Mucosa of descending colon (tissue), 3 donors: ENCODE results near the gene C1QTNF9B. TPM values are rescaled to one million over a fixed set of nuclear protein-coding genes. Genes with fewer than 3 reads are reported as not detected.
"Not testable (repeated sequence)": the region's sequence is repeated elsewhere in the genome, so short reads cannot be mapped to it uniquely, and the experiment has no call there.

ENCODE experiments used
- ATAC-seq: fragments of 200-7000 bp; cut with Tn5 transposase; one replicate; pipeline ENCODE4 v1.9.1; 2020; ENCODE audit warnings: mild to moderate bottlenecking, moderate library complexity
- DNase-seq, 3 donors: peaks; one replicate each; pipeline ENCODE4 v3.0.0-alpha.2; 2020
- H3K36me3 ChIP-seq: fragments of 200-600 bp; one replicate; pipeline ENCODE4 v1.8.0; 2021; ENCODE audit warnings: low read depth, mild to moderate bottlenecking
- H3K4me1 ChIP-seq: fragments of 200-600 bp; one replicate; pipeline ENCODE4 v1.8.0; 2021; ENCODE audit warnings: low read depth, mild to moderate bottlenecking
- H3K4me3 ChIP-seq: fragments of 200-600 bp; one replicate; pipeline ENCODE4 v1.8.0; 2021; ENCODE audit warnings: mild to moderate bottlenecking
- H3K9me3 ChIP-seq: fragments of 200-600 bp; one replicate; pipeline ENCODE4 v1.8.0; 2021; ENCODE audit warnings: mild to moderate bottlenecking
- intact Hi-C, 2 donors: fragments of 100-400 bp; cut with DNase I in 1 of 2; cut with micrococcal nuclease in 1 of 2; formaldehyde crosslinking; loops; one replicate each; pipeline versions ENCODE4 v1.11.0 to v1.11.1; 2022; cut with DNase I, micrococcal nuclease
- total RNA-seq, 3 donors: library from RNA; stranded (reverse); fragmentation: NEBNext Ultra II Directional in 2 of 3; extraction: Animal tissue kit (Norgen Biotek cat#: 25700) in 2 of 3; gene quantifications; one replicate each; pipeline versions ENCODE4 v1.2.1 to v1.2.4, GENCODE V29; 2021 to 2023
- TF ChIP-seq, protein P1 (sequence below): fragments of 200-600 bp; IDR thresholded peaks from one replicate; pipeline ENCODE4 v1.8.0; 2022; ENCODE audit warnings: antibody characterized with exemption, mild to moderate bottlenecking
- donor health status: DM: no; HTN: no; CAD: no; lungs with moderate emphysema.
- donor health status: DM: no; HTN: no; CAD: no.
- donor health status: DM: no; HTN: yes; CAD: no.

The C1QTNF9B gene
- total RNA-seq, 3 donors from 2014 or later: 0.32 TPM; not detected in 2

DNA sequence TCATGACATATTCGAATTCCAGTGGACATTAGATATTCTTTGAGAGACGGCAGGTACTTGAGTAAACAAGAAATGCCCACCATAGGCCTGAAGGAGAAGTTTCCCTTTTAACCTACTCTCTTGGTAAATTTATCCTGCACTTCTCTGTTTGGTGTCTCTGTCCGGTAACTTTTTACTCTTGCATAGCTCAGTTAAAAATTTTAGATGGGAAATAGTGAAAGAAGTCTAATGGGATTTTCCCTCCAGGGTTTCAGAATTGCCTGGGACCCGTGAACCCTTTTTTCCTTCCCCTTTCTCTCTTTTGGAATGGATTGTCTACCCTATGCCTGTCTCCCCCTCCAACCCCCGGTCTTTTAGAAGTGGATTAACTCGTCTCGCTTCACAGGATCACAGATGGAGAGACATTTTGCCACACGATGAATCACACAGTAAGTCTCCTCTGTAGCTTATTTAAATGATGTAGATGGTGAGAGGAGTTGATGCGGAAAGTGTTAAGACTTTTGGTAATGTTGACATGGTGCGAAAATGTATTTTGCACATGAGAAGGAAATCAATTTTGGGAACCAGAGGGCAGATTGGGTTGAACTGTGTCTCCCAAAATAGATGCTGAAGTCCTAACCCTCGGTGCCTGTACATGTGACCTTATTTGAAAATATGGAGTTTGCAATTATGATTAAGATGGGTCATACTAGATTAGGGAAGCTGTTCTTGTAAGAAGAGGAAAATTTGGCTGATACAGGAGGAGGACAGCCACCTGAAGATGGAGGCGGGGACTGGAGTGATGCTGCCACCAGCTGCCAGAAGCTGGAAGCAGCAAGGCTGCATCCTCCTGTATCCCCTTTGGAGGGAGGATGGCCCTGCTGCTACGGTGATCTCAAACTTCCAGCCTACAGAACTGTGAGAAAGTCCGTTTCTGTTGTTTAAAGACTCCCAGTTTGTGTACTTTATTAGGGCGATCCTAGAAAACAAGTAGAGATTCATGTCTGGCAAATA lies 7.4 kb downstream of the C1QTNF9B start:
- Histone ChIP-seq H3K36me3 (no peaks in the 10 kb centered on the region), H3K4me3 (peak overlapping the region; percentile 99), H3K9me3 (no peaks in the 10 kb centered on the region), H3K4me1 (peaks cover 11% of the 10 kb centered on the region)
- intact Hi-C loops: no loop called here
- TF ChIP-seq, protein P1, sequence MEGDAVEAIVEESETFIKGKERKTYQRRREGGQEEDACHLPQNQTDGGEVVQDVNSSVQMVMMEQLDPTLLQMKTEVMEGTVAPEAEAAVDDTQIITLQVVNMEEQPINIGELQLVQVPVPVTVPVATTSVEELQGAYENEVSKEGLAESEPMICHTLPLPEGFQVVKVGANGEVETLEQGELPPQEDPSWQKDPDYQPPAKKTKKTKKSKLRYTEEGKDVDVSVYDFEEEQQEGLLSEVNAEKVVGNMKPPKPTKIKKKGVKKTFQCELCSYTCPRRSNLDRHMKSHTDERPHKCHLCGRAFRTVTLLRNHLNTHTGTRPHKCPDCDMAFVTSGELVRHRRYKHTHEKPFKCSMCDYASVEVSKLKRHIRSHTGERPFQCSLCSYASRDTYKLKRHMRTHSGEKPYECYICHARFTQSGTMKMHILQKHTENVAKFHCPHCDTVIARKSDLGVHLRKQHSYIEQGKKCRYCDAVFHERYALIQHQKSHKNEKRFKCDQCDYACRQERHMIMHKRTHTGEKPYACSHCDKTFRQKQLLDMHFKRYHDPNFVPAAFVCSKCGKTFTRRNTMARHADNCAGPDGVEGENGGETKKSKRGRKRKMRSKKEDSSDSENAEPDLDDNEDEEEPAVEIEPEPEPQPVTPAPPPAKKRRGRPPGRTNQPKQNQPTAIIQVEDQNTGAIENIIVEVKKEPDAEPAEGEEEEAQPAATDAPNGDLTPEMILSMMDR: no peak
- ATAC-seq (peak; percentile 26), DNase-seq (no peak)

DNA sequence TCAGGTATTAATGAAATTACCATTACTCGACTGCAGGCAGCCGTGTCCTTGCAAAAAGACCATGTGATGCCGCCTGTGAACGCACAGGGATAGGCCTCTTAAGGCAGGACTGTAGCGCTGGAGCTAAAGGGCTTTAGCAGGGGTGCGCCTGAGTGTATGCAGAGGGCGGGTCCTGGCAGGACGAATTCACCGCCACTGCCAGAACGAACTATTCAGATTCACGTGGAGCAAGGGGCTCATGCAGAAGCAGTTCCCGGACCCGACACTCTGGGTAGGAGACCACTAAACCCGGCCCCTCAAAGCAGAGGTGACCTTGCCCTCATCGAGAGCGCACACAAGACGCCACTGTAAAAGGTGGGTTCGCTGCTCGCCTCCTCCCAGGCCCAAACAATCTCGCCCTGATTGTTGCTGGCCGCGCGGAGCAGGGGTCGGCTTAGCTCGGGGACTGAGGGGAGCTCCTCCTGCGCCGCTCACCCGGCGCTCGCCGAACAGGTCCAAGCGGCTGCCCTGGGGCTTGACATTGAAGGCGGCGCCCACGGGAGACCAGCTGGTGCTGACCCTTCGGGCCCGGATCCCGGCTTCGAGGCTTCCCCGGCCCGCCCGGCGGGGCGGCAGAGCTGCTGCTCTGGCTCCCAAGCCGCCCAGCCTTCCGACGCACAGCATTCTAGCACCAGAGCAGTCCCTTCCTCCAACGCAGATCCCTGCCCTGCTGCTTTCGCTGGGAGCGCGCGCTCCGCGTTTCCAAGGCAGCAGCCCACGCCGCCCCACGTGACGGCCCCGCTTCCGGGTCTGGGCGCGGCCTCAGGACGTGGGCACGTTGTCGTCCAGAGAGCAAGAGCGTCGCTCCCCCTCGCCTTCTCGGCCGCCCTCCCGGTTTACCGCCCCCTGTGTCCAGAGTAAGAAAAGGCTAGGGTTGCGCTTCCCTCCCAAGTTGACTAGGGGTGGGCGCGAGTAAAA lies 8.4 kb downstream of the C1QTNF9B start, which contains the start of gene MIPEP:
MIPEP (minus strand) TSS at position 743 of the 957 bp plus-strand sequence; CDS start at position 663, 80 bp downstream.
- intact Hi-C loops: no loop called here
- TF ChIP-seq, protein P1: peak; percentile 47
- peak; percentile 97 for ATAC-seq
- H3K4me3 ChIP-seq: peak within 1 kb of the TSS; percentile 99
- H3K4me1 ChIP-seq: peaks cover 11% of the 10 kb centered on the region
- no peaks in the 10 kb centered on the region for H3K36me3 ChIP-seq
- peak; percentile 95 to 97 (median 95) for DNase-seq
- H3K9me3 ChIP-seq: no peaks in the 10 kb centered on the region

DNA sequence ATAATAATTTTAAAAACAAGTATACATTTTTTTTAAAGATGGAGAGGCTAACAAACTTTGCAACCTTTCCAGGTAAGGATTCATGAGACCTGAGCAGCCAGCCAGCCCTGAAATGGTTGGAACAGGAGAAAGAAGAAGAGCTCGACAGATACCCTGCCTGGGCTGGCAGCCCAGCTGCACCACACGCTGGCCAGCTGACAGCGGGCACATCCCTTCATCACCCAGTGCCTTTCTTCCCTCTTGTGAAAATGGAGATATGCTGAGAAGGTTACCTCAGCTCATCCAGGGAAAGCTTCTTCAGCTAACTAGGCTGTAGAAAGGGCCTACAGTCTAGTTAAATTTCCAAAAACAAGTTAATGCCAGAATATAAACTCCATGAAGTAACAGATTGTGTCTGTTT lies 12.9 kb downstream of the C1QTNF9B start:
- DNase-seq, H3K4me3 ChIP-seq, H3K4me1 ChIP-seq, ATAC-seq, intact Hi-C loops, H3K9me3 ChIP-seq, H3K36me3 ChIP-seq: not testable (repeated sequence)

DNA sequence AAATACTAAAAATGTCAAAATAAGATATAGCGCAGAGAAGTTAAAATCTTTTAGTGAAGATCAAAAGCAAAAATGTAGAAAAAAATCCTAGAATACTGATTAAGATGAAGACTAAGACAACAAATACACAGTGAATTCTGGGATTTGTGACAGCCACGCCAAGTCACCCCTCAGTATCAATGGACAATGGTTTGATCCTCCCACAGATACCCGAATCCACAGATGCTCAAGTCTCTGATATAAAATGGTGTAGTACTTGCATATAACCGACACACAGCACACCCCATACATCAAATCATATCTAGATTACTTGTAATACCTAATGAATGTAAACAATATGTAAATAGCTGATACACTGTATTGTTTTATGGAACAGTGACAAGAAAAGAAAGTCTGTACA lies 14.0 kb downstream of the C1QTNF9B start:
- DNase-seq (no peak), ATAC-seq (no peak)
- H3K4me1 ChIP-seq: peaks cover 6% of the 10 kb centered on the region
- H3K36me3 ChIP-seq: no peaks in the 10 kb centered on the region
- H3K9me3 ChIP-seq: no peaks in the 10 kb centered on the region
- intact Hi-C loops: no loop called here
- no peak overlapping the region for H3K4me3 ChIP-seq
- TF ChIP-seq, protein P1: no peak

DNA sequence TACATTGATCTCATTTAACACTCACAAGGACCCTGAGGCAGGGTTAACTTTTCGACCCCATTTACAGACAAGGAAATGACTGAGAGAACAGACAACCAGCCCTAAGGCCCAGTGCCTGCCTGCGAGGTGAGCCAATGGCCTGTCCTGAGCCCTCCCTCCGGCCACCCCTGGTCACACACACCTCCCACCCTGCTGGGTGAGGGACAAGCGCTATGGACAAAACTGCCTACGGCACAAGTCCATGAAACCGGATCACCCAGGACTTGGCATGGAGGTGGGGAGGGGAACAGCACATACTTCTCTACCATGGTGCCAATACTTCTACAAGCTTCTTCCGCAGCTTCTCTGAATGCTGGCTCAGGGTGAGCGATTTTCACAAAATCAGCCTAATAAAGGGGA lies 15.9 kb downstream of the C1QTNF9B start:
- H3K9me3 ChIP-seq, intact Hi-C loops, ATAC-seq, H3K4me1 ChIP-seq, DNase-seq, H3K36me3 ChIP-seq, H3K4me3 ChIP-seq: not testable (repeated sequence)

DNA sequence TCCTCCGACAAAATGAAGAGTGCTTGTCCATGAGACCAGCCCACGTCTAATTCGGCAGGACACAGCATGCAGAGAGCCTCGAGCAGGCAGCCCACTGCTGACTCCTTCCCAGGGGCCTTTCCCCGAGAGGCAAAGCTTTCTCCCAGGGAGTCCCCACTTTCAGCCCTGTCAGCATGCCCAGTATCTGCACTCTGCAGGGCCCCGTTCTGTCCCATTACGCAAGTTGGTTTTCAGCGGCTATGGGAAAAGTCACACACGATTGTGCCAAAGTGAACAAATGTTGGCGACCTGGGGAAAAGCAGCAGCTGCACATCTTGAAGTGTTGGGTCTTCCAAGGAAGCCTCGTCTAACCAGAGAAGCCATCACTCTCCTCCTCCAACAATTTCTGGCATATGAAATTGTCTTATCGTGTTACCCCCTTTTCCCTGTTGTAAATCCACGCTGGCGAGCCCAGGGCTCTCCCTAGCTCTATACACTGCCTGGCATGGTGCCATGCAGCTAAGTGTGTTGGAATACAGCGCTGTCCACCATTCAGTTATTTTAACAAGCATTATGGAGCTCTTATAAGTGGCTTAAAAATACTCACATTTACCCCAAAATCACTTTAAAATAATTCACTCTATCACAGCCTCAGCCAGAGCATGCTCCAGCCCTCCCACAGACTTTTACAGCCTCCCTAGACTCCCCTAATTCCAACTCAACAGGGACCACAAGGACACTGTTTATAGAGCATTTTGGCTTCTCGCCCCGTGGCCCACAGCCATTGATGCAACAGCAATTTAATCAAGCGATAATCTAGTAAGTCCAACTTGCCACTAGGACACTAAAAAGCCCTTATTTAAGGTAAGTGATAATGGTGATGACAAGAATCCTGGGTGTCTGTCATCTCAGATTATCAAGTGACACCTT lies 16.6 kb downstream of the C1QTNF9B start:
- H3K4me1 ChIP-seq, H3K36me3 ChIP-seq, ATAC-seq, H3K9me3 ChIP-seq, H3K4me3 ChIP-seq, intact Hi-C loops: not testable (repeated sequence)
- peak in 1 of 3 donors; percentile 41 for DNase-seq
